Mesodermal cell (in vitro differentiated cells): ENCODE data around the gene MEX3B.
"Not testable (repeated sequence)": the region's sequence is repeated elsewhere in the genome, so short reads cannot be mapped to it uniquely, and the experiment has no call there.

Experiments
- H3K27ac ChIP-seq: 2 replicates; pipeline ENCODE4 v1.7.0; 2013; ENCODE audit warnings: mild to moderate bottlenecking, low read depth, low read length, moderate library complexity; ENCODE audit not compliant: severe bottlenecking
- H3K36me3 ChIP-seq: 2 replicates; pipeline ENCODE4 v1.7.1; 2013; ENCODE audit warnings: mild to moderate bottlenecking, low read length, moderate library complexity; ENCODE audit not compliant: control insufficient read depth, insufficient read depth
- H3K4me1 ChIP-seq: one replicate; pipeline ENCODE4 v1.7.1; 2013; ENCODE audit warnings: mild to moderate bottlenecking, low read length; ENCODE audit not compliant: insufficient read depth, control insufficient read depth, poor library complexity, severe bottlenecking
- H3K4me3 ChIP-seq: 2 replicates; pipeline ENCODE4 v1.7.0; 2013; ENCODE audit warnings: low read length, control low read depth, mild to moderate bottlenecking; ENCODE audit not compliant: insufficient read depth, poor library complexity, severe bottlenecking; ENCODE audit errors: extremely low read depth
- H3K9me3 ChIP-seq: 2 replicates; pipeline ENCODE4 v1.7.1; 2013; ENCODE audit warnings: mild to moderate bottlenecking, low read length, moderate library complexity; ENCODE audit not compliant: control insufficient read depth
- WGBS, 2 experiments: methylation state at CpG; one replicate each; pipeline ENCODE4 v1.1.5; 2013; ENCODE audit warnings: missing lambda C conversion rate in 2 of 2; ENCODE audit not compliant: insufficient coverage in 2 of 2; 5-methylcytosine and 5-hydroxymethylcytosine counted together

MEX3B gene

DNA sequence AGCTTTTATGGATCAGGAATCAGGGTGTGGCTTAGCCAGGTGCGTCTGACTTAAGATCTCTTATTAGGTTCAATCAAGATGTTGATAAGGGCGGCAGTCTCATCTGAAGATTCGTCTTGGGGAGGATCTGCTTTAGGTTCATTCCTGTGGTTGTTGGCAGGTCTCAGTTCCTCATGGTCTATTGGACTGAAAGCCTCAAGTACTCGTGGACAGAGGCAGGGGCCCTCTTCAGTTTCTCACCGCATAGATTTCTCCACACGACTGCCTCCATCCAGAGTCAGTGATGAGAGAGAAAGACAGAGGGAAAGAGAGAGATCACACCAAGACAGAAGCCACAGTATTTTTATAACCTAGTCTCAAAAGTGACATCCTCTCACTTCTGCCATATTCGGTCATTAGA lies 9.4 kb downstream of the MEX3B start:
- Histone ChIP-seq H3K4me1 (peaks cover 3% of the 10 kb centered on the region), H3K4me3 (no peak overlapping the region), H3K9me3 (no peaks in the 10 kb centered on the region), H3K27ac (no peak overlapping the region), H3K36me3 (no peaks in the 10 kb centered on the region)
- 80 to 95% methylated on average over 4 of the region's 7 CpGs for WGBS, 2 experiments

DNA sequence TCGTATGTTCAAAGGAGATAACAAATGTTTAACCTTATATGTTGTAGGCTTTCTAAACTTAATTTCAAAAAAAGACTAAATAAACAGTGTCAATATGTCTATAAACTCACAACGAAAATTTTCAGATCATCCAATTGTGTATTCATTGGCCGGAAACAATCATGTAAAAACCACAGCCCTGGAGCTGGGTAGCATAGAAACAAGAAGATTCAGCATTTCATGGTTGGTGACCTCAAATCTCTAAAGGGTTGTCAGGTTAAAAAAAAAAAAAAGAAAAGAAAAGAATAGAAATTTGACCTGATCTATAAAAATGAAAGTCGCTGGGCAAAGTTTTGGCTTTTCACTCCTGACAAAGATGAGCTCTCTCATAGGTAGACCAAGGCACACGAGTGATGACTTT lies 13.9 kb downstream of the MEX3B start:
- H3K4me1 ChIP-seq, result no peaks in the 10 kb centered on the region

DNA sequence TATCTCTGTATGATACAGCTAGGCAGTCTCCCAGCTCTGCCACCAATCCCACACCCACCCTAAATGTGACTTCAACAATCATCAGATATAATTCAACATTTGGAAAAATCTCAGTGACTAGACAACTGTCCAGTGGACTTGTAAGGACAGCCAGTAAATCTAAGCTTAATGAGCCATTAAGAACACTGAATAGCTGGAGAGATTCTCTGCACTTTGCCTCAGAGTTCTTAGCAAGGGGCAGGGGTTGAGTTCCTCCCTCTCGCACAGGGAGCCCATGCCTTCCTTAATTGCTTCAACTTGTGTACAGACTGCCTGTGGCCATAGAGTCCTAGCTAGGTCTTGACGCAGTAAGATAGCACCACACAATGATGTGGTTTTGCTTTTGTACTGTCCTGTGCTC lies 15.6 kb downstream of the MEX3B start:
- Histone ChIP-seq H3K4me1 (no peaks in the 10 kb centered on the region), H3K27ac (no peak overlapping the region), H3K9me3 (no peaks in the 10 kb centered on the region), H3K36me3 (no peaks in the 10 kb centered on the region), H3K4me3 (no peak overlapping the region)
- 93 to 100% methylated on average over 1 to 2 of the region's 2 CpGs for WGBS, 2 experiments

More for the DNA sequence above, 13.9 kb downstream of the MEX3B start:
- no peak overlapping the region for H3K4me3 ChIP-seq
- no peaks in the 10 kb centered on the region for H3K36me3 ChIP-seq
- 94 to 100% methylated on average over 2 to 3 of the region's 5 CpGs for WGBS, 2 experiments
- no peaks in the 10 kb centered on the region for H3K9me3 ChIP-seq
- no peak overlapping the region for H3K27ac ChIP-seq

DNA sequence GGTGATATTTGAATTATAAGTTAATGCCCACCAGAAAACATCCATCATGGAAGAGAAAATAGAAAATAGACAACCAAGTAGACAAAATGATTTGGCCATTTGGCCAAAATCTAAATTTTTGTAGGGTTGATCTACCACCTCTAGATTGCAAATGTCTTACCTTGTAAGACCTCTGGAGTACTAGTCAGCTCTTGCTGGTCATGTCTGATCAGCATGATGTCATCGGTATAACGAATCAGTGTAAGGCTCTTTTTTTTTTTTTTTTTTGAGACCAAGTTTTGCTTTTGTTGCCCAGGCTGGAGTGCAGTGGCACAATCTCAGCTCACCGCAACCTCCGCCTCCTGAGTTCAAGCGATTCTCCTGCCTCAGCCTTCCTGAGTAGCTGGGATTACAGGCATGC lies 17.7 kb downstream of the MEX3B start:
- H3K9me3 ChIP-seq, H3K4me1 ChIP-seq, H3K4me3 ChIP-seq, H3K36me3 ChIP-seq, H3K27ac ChIP-seq: not testable (repeated sequence)
- 100% methylated on average over 2 of the region's 5 CpGs for WGBS, 2 experiments

DNA sequence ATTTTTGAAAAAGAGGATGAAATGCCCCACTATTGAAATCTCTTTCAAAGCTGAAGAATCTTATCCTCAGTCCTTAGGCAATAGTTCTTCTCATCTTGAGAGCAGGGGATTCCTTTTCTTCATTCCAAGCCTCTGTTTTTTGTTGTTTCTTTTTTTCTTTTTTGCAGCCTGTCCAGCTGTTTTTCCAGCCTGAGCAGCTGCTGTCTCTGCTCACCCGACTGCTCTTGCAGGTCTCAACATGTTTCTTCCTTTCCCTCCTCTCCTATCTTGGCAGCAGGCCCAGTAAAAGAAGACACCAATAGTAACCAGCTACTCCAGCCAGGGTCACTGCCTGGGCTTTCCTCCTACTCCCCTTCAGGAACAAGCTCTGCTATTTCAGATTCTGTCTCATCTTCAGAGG lies 23.8 kb downstream of the MEX3B start:
- 100% methylated on average over 1 of the region's 1 CpG for WGBS, 2 experiments
- Histone ChIP-seq H3K4me1 (no peaks in the 10 kb centered on the region), H3K4me3 (no peak overlapping the region), H3K9me3 (no peaks in the 10 kb centered on the region), H3K27ac (no peak overlapping the region), H3K36me3 (no peaks in the 10 kb centered on the region)

DNA sequence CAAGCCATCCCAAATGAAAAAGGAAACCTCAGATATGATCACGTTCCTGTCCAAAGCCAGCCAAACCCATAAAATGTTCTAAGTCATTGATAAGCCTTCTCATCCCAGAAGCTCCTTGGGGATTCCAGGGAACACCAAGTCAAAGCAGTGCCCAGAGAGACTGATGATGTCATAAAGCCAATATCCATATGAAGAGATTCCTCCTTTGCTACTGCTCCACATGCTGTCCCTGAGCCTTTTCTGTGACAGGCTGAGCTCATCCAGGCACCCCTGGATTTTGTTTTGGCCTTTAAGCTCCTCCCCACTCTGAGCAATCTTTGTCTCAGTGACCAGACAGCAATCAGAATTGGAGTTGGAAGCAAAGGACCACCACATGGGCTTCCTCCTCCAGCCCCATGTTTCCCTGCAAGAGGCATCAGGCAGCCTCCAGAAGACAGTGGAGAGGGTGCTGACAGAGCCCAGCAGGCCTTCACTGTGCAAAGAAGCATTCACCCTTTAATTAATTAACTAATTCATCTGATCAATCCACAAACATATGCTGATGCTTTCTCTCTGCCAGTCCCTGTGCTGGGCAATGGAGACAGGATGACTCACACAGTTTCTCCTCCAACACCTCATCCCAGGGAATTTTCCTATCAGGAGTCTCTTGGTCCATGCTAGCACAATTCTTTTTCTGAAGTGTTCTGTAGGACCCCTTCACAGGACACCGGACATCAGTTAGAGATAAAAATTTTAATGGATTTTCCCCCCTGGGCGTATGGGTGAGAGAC lies 25.0 kb downstream of the MEX3B start:
- 50 to 100% methylated on average over 1 to 3 of the region's 3 CpGs for WGBS, 2 experiments
- Histone ChIP-seq H3K27ac (peak overlapping the region; percentile 2), H3K4me3 (no peak overlapping the region), H3K9me3 (no peaks in the 10 kb centered on the region), H3K36me3 (no peaks in the 10 kb centered on the region), H3K4me1 (no peaks in the 10 kb centered on the region)

DNA sequence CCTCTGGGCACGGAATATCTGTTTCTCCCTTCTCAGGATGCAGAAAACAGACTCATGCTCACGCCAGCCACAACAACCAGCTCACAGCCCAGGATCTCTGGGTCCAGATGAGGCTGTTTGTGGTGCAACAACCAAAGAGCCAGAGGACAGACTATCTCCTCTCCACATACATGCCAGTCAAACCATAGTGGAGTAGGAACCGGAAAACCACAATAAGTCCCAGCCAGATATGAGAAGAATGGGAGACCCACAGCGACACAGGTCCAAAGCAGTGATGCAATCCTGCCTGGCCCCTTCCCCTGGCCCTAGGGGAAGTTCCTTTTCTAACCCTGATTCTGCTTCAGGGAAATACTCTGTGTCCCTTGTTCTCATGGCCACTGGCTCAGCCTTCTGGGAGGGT lies 27.6 kb downstream of the MEX3B start:
- H3K27ac ChIP-seq, result no peak overlapping the region
- H3K4me3 ChIP-seq, result no peak overlapping the region
- H3K36me3 ChIP-seq, result no peaks in the 10 kb centered on the region
- WGBS, 2 experiments, result 95 to 96% methylated on average over 3 to 4 of the region's 4 CpGs
- no peaks in the 10 kb centered on the region for H3K9me3 ChIP-seq
- no peaks in the 10 kb centered on the region for H3K4me1 ChIP-seq

DNA sequence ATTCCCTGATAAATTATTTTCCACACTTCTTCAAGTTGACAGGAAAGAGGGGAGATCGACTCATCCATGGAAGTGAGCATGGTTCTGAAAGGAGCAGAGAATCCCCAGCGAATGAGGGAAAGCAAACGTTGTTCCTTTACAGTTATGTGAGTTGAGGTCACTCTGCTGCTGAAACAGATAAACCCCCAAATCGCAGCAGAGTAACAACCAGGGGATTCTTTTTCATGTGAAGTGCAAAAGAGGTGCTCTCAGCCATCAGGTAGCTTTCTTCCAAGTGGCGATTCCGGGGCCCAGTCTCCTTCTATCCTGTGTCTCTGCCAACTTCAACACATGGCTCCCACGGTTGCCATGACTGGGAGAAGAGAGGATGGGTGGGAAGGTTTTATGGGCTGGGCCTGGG lies 28.2 kb downstream of the MEX3B start:
- Histone ChIP-seq H3K9me3 (no peaks in the 10 kb centered on the region), H3K27ac (no peak overlapping the region), H3K4me1 (no peaks in the 10 kb centered on the region), H3K4me3 (no peak overlapping the region), H3K36me3 (no peaks in the 10 kb centered on the region)
- WGBS, 2 experiments, result 92 to 93% methylated on average over 3 to 6 of the region's 7 CpGs

DNA sequence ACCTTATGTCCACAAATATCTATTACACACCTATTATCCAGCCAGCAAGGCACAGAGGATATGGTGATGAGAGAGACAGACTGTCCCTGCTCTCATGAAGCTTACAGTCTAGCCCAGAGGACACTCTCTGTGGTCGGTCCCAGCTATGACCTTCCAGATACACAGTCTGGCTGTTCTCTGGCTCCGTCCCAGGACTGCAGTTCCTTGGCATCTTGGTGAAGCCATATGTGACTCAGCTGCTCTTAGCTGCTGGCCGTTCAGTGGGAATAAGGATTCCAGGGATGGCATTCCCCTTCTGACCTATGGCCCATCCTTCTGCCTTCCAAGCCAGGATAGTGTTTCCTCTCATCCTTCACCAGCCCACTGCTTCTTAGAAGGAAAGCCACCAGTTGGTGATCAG lies 30.8 kb downstream of the MEX3B start:
- no peak overlapping the region for H3K4me3 ChIP-seq
- no peaks in the 10 kb centered on the region for H3K9me3 ChIP-seq
- H3K36me3 ChIP-seq, result no peaks in the 10 kb centered on the region
- 88 to 97% methylated on average over 2 to 3 of the region's 3 CpGs for WGBS, 2 experiments
- H3K4me1 ChIP-seq, result no peaks in the 10 kb centered on the region
- no peak overlapping the region for H3K27ac ChIP-seq

DNA sequence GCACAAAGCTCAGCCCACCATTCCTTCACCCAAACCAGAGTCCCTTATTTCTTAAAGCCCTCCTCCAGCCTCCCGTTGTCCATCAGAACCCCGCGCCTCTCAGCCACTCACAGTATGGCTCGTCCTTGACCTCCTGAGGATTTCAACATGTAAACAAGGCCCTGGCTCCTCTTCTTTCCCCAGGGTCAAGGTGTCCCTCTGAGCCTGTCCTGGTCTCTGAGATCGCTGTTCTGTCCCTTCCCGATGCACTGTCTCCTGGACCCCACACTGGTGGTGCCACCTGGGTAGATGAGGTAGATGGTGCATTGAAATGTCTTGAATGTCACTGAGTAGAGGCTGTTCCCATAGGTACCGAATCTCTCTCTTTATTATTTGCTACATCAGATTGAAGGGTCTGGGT lies 32.9 kb downstream of the MEX3B start:
- no peaks in the 10 kb centered on the region for H3K36me3 ChIP-seq
- no peaks in the 10 kb centered on the region for H3K4me1 ChIP-seq
- H3K9me3 ChIP-seq, result no peaks in the 10 kb centered on the region
- 92 to 96% methylated on average over 6 to 7 of the region's 7 CpGs for WGBS, 2 experiments
- no peak overlapping the region for H3K27ac ChIP-seq
- H3K4me3 ChIP-seq, result no peak overlapping the region

DNA sequence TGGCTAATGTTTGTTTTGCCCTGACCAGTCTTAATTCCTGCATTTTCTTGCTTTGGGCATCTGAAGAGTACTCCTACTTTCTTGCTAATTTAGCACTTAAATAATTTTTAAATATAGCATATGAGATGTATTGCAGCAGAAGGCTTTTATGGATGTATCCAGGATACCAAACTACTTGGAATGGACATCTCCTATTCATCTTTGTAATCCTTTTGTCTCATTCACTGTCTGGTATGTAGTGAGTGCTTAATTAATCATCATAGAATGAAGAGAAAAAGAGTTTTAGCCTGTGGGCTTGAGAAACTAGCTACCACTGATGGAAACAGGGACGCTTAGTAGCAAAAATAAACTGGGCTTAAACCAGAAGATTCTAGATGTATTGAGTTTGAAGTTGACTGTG lies 40.6 kb downstream of the MEX3B start:
- H3K27ac ChIP-seq, result no peak overlapping the region
- H3K4me1 ChIP-seq, result no peaks in the 10 kb centered on the region
- no peak overlapping the region for H3K4me3 ChIP-seq
- H3K9me3 ChIP-seq, result no peaks in the 10 kb centered on the region
- H3K36me3 ChIP-seq, result no peaks in the 10 kb centered on the region
- WGBS, 2 experiments, result 100% methylated on average over 1 of the region's 1 CpG; no CpG with 5 or more reads in 1 of the 2 experiments
